NB4 (cell line): ENCODE results near the gene KLHL18.
"Not testable (repeated sequence)": the region's sequence is repeated elsewhere in the genome, so short reads cannot be mapped to it uniquely, and the experiment has no call there.

Experiments used
- DNase-seq: peaks from one replicate; pipeline ENCODE4 v3.0.0; 2010; ENCODE audit warnings: low read depth
- H3K4me3 ChIP-seq: one replicate; pipeline ENCODE4 v1.5.1; 2011; ENCODE audit warnings: mild to moderate bottlenecking, low read depth, low read length, moderate library complexity
- MYC ChIP-seq: IDR thresholded peaks from 2 replicates; pipeline ENCODE4 v1.6.1; 2011; ENCODE audit warnings: low read depth, low read length
- POLR2A ChIP-seq: IDR thresholded peaks from 2 replicates; pipeline ENCODE4 v1.6.1; 2011; ENCODE audit warnings: mild to moderate bottlenecking; ENCODE audit not compliant: insufficient read length; ENCODE audit errors: extremely low read depth
- TF ChIP-seq, protein P1 (sequence below): IDR thresholded peaks from one replicate; pipeline ENCODE4 v1.5.1; 2012; ENCODE audit warnings: low read depth, low read length
- TF ChIP-seq, protein P2 (sequence below): IDR thresholded peaks from 2 replicates; pipeline ENCODE4 v1.6.1; 2011; ENCODE audit warnings: low read depth, low read length

Gene KLHL18

DNA sequence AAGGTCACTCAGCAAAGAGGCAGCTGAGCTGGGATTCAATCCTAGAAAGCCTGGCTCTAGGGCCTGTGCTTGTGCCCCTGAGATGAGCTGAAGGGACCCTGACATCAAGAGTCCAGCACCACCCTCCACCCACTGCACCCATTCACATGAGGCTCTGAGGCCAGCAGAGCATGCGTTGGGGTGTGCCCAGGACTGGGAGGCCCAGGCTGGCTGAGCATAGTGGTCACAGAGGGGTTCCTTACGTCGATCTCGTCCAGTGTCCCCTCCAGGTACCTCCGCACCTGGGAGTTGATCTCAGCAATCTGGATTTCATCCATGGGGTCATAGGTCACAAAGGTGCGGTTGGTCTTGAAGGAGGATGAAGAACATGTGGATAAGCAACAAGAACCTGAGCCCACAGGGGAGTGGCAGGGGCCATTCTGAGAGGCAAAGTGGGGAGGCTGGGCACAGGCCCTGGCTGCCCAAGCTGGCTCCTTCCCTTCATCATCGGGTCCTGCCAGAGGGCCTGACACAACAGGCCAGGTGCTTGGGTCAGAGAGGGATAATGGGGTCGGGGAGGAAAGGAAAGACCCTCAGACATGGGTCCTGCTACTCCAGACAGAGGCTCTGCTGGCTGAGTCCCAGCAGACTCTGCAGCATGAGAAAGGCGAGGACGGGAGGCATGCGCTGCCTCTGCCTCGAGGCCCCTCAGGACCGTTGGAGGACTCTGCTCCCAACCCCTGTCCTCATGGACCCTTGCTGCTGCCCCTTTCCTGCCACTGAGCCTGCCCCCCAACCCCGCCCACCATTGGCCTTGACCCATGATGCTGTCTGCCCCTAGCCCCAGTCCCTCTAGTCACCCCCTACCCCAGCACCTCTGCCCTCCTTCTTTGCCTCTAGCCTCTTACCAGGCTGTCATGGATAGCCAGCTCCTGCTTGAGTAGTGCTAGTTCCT, 35.3 kb upstream of the KLHL18 start:
- no peak for TF ChIP-seq POLR2A

DNA sequence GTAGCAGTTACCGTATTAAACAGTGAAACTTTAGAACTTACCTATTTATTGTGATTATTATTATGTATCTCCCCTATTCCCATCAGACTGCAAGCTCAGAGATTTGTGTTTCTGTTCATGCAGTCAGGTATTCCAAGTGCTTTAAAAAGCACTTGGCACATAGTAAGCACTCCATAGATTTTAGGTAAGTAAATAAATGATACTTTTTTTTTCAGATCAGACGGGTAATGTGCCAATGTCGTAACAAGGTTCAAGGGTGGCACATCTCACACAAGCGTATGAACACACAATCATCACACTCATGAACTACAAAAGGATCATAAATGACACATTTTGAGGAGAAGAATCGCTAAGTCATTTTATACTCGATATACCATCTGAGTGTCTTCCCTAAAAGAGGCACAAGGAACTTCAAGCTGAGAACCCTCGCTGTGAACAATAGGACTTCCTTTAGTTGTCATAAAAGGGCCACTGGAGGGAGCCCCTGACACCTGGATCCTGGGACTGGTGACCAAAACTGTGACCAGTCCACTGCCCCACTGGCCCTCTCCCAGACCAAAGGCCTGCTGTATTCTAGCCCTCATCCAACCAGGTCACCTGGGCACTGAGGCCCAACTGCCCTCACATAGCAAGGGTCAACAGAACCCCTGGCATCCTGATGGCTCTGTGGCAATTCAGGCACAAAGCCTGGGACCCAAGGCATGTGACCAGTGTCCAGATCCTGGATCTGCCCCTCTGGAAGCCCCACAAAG, 32.3 kb upstream of the KLHL18 start:
- DNase-seq: peak; percentile 55
- no peak overlapping the region for H3K4me3 ChIP-seq
- TF ChIP-seq, protein P1, sequence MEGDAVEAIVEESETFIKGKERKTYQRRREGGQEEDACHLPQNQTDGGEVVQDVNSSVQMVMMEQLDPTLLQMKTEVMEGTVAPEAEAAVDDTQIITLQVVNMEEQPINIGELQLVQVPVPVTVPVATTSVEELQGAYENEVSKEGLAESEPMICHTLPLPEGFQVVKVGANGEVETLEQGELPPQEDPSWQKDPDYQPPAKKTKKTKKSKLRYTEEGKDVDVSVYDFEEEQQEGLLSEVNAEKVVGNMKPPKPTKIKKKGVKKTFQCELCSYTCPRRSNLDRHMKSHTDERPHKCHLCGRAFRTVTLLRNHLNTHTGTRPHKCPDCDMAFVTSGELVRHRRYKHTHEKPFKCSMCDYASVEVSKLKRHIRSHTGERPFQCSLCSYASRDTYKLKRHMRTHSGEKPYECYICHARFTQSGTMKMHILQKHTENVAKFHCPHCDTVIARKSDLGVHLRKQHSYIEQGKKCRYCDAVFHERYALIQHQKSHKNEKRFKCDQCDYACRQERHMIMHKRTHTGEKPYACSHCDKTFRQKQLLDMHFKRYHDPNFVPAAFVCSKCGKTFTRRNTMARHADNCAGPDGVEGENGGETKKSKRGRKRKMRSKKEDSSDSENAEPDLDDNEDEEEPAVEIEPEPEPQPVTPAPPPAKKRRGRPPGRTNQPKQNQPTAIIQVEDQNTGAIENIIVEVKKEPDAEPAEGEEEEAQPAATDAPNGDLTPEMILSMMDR: peak; percentile 49
- no peak for TF ChIP-seq MYC

More for the DNA sequence above, 35.3 kb upstream of the KLHL18 start:
- no peak for DNase-seq
- H3K4me3 ChIP-seq: no peak overlapping the region

DNA sequence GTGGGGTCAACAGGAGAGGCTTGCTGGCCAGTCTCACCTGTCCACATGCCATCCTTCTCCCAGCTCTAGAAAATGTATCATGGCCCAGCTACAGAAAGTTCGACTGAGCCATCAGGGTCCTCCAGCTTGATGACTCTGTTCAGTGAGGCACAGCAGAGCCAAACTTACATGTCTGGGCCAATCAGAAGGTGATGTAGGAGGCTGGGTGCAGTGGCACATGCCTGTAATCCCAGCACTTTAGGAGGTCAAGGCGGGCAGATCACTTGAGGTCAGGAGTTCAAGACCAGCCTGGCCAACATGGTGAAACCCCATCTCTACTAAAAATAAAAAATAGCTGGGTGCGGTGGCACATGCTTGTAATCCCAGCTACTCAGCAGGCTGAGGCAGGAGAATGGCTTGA, 31.7 kb upstream of the KLHL18 start:
- not testable (repeated sequence) for H3K4me3 ChIP-seq, DNase-seq

DNA sequence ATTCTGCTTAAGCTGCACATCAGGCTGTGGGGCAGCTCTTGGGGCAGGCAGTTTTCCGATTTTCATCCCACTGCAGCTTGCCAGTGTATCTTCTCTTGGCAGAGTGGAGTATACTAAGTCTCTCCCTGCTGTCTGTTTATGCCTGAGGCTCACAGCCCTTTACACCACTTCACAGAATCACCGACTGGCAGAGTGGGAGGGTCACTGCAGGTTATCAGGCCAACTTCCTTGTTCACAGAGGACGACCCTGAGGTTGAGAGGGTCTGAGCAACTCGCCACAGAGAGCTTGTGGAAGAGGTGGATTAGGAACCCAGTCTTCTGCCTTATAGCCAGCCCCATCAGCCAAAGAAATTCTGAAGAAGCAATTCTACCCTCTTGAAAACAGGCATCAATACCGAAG, 31.1 kb upstream of the KLHL18 start:
- DNase-seq: peak; percentile 18
- TF ChIP-seq, protein P1: no peak
- TF ChIP-seq POLR2A (no peak), MYC (no peak)
- TF ChIP-seq, protein P2, sequence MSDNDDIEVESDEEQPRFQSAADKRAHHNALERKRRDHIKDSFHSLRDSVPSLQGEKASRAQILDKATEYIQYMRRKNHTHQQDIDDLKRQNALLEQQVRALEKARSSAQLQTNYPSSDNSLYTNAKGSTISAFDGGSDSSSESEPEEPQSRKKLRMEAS: no peak
- H3K4me3 ChIP-seq: no peak overlapping the region

DNA sequence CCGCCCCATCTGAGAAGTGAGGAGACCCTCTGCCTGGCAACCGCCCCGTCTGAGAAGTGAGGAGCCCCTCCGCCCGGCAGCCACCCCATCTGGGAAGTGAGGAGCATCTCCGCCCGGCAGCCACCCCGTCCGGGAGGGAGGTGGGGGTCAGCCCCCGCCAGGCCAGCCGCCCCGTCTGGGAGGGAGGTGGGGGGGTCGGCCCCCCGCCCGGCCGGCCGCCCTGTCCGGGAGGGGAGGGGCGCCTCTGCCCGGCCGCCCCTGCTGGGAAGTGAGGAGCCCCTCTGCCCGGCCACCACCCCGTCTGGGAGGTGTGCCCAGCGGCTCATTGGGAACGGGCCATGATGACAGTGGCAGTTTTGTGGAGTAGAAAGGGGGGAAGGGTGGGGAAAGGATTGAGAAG, 26.4 kb upstream of the KLHL18 start:
- not testable (repeated sequence) for DNase-seq, H3K4me3 ChIP-seq

DNA sequence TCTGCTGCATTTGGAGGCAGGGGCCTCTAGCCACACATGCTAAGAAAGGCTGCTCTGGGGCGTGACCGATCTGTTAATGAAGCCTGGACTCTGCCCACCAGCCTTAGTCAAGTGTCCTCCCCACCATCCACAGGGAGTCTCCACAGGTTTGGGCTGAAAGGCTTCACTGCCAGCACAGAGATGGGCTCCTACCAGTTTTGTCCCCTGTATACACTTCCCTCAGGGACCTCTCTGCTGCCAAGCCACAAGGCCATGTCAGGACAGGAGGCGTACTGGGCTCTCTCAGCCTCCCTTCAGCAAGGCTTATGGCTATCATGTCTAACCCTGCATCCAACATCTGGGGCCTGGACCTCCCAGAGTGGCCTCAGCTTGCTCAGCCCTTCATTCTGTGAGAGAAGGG, 23.6 kb upstream of the KLHL18 start:
- no peak for DNase-seq
- TF ChIP-seq MYC (no peak), POLR2A (no peak)
- TF ChIP-seq, protein P1: no peak
- TF ChIP-seq, protein P2: no peak

DNA sequence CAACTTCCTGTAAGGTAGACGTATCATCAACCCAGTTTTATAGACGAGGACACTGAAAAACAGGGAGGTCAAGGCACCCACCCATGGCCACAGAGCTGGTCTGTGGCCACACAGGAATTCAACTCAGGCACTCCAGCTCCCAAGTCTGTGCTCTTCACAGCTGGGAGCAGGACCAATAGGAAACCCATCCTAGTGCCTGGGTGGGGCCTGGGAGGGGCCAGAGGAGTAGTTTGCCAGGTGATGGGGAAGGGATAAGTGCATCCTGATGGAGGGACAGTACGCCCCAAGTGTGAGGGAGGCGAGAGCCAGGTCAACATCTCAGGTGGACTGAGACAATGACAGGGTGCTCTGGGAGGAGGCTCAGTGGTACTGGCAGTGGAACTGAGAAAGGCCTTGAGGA, 22.1 kb upstream of the KLHL18 start:
- no peak overlapping the region for H3K4me3 ChIP-seq
- TF ChIP-seq MYC (no peak), POLR2A (no peak)
- TF ChIP-seq, protein P2: no peak
- TF ChIP-seq, protein P1: no peak
- no peak for DNase-seq

More for the DNA sequence above, 23.6 kb upstream of the KLHL18 start:
- no peak overlapping the region for H3K4me3 ChIP-seq
